Left lung (tissue), 10 donors: ENCODE results near the gene BBOF1. TPM values are rescaled to one million over a fixed set of nuclear protein-coding genes. Genes with fewer than 3 reads are reported as not detected.
"Not testable (repeated sequence)": the region's sequence is repeated elsewhere in the genome, so short reads cannot be mapped to it uniquely, and the experiment has no call there.

Experiments used
- ATAC-seq: fragments of 200-7000 bp; cut with Tn5 transposase; one replicate; pipeline ENCODE4 v1.9.1; 2020; ENCODE audit warnings: moderate library complexity
- DNase-seq, 4 donors: peaks; one replicate each; pipeline ENCODE4 v3.0.0-alpha.2; 2013 to 2020
- H3K27ac ChIP-seq, 2 donors: fragments of 200-600 bp; sonication (generic) in 1 of 2; one replicate each; pipeline versions ENCODE4 v1.5.0 to v1.8.0; 2020 to 2021
- H3K27me3 ChIP-seq, 2 donors: fragments of 200-600 bp; sonication (generic) in 1 of 2; one replicate each; pipeline versions ENCODE4 v1.5.0 to v1.8.0; 2020 to 2021
- H3K36me3 ChIP-seq, 2 donors: fragments of 200-600 bp; sonication (generic) in 1 of 2; one replicate each; pipeline versions ENCODE4 v1.5.0 to v1.8.0; 2020 to 2021
- H3K4me1 ChIP-seq, 2 donors: fragments of 200-600 bp; one replicate each; pipeline ENCODE4 v1.8.0; 2021
- H3K4me3 ChIP-seq, 2 donors: fragments of 200-600 bp; sonication (generic) in 1 of 2; one replicate each; pipeline versions ENCODE4 v1.5.0 to v1.8.0; 2020 to 2021; ENCODE audit warnings: mild to moderate bottlenecking in 1 of 2
- H3K9me3 ChIP-seq, 2 donors: fragments of 200-600 bp; sonication (generic) in 1 of 2; one replicate each; pipeline versions ENCODE4 v1.5.0 to v1.8.0; 2020 to 2021
- CTCF ChIP-seq, 2 donors: fragments of 200-600 bp; sonication (generic) in 1 of 2; IDR thresholded peaks; one replicate each; pipeline versions ENCODE4 v1.5.0 to v1.8.0; 2021; ENCODE audit warnings: antibody characterized with exemption in 2 of 2
- intact Hi-C, 2 donors: fragments of 100-400 bp; cut with DNase I; formaldehyde crosslinking; loops; one replicate each; pipeline versions ENCODE4 v1.11.2 to v1.14.2; 2022
- polyA plus RNA-seq, 6 donors: library from polyadenylated mRNA; unstranded; fragments of 120-200 nt; gene quantifications; one replicate each; pipeline ENCODE4 v1.2.1, GENCODE V29; 2013; ENCODE audit not compliant: insufficient read length in 6 of 6
- total RNA-seq, 2 donors: library from RNA; stranded (reverse); fragmentation: NEBNext Ultra II Directional; extraction: Animal tissue kit (Norgen Biotek cat#: 25700); gene quantifications; one replicate each; pipeline ENCODE4 v1.2.1, GENCODE V29; 2021
- donor health status: DM: no; HTN: yes; CAD: no.
- donor health status: DM: no; HTN: no; CAD: no.

BBOF1 gene
- total and polyA plus RNA-seq, 8 donors = 2.2 to 36.3 (median 13.3) TPM

GRCh38 chr14:74085828-74086227 is 66.7 kb downstream of the BBOF1 start:
- intact Hi-C loops = no loop called here
- H3K27me3 ChIP-seq = no peaks in the 10 kb centered on the region
- H3K4me1 ChIP-seq = peaks cover 5 to 33% of the 10 kb centered on the region in 2 donors
- no peak overlapping the region for H3K27ac ChIP-seq
- no peaks in the 10 kb centered on the region for H3K9me3 ChIP-seq
- DNase-seq = no peak
- no peak for TF ChIP-seq CTCF (IDR thresholded peaks at IDR 0.05)
- H3K4me3 ChIP-seq = peak overlapping the region; percentile 78 to 87
- H3K36me3 ChIP-seq = peaks cover 0 to 2% of the 10 kb centered on the region in 2 donors
- ATAC-seq = no peak

GRCh38 chr14:74089251-74090020 is 70.3 kb downstream of the BBOF1 start:
- no peak overlapping the region for H3K4me3 ChIP-seq
- no peak for TF ChIP-seq CTCF (IDR thresholded peaks at IDR 0.05)
- intact Hi-C loops = no loop called here
- no peaks in the 10 kb centered on the region for H3K27me3 ChIP-seq
- H3K36me3 ChIP-seq = peaks cover 0 to 36% of the 10 kb centered on the region in 2 donors
- H3K9me3 ChIP-seq = no peaks in the 10 kb centered on the region
- DNase-seq (no peak), ATAC-seq (no peak)
- no peak overlapping the region for H3K27ac ChIP-seq
- peaks cover 0 to 15% of the 10 kb centered on the region in 2 donors for H3K4me1 ChIP-seq

GRCh38 chr14:74105381-74105780 is 86.2 kb downstream of the BBOF1 start:
- ATAC-seq = no peak
- H3K36me3 ChIP-seq = peaks cover 0 to 51% of the 10 kb centered on the region in 2 donors
- no peak for TF ChIP-seq CTCF (IDR thresholded peaks at IDR 0.05)
- no peak overlapping the region for H3K4me3 ChIP-seq
- no peak for DNase-seq
- H3K4me1 ChIP-seq = no peaks in the 10 kb centered on the region
- H3K9me3 ChIP-seq = no peaks in the 10 kb centered on the region
- intact Hi-C loops = loop anchor here in 1 of 2 donors (5.0 kb wide), 1 partner anchor 152 kb away; no protein-coding TSS in a partner anchor
- H3K27me3 ChIP-seq = no peaks in the 10 kb centered on the region
- H3K27ac ChIP-seq = no peak overlapping the region

GRCh38 chr14:74109369-74109768 is 90.2 kb downstream of the BBOF1 start:
- Histone ChIP-seq H3K4me1 (no peaks in the 10 kb centered on the region), H3K27me3 (no peaks in the 10 kb centered on the region), H3K27ac (no peak overlapping the region), H3K4me3 (no peak overlapping the region), H3K36me3 (peaks cover 0 to 30% of the 10 kb centered on the region in 2 donors), H3K9me3 (no peaks in the 10 kb centered on the region)
- no peak for DNase-seq
- no peak for ATAC-seq
- TF ChIP-seq CTCF (IDR thresholded peaks at IDR 0.05) = no peak
- intact Hi-C loops = loop anchor here in 1 of 2 donors (5.0 kb wide), 1 partner anchor 148 kb away; no protein-coding TSS in a partner anchor

- H3K27ac ChIP-seq, H3K27me3 ChIP-seq, H3K4me1 ChIP-seq, intact Hi-C loops, H3K9me3 ChIP-seq, H3K4me3 ChIP-seq: not testable (repeated sequence)
- H3K36me3 ChIP-seq = peaks cover 0 to 16% of the 10 kb centered on the region in 2 donors
- ATAC-seq = peak; percentile 94
- peak; percentile 16 to 36 for TF ChIP-seq CTCF (IDR thresholded peaks at IDR 0.05)
- peak in 2 of 4 donors; percentile 22 to 55 for DNase-seq
Observed at GRCh38 chr14:74111395-74112216, 92.5 kb downstream of the BBOF1 start.
